ENCODE data around the gene IL19.

The IL19 gene

DNA sequence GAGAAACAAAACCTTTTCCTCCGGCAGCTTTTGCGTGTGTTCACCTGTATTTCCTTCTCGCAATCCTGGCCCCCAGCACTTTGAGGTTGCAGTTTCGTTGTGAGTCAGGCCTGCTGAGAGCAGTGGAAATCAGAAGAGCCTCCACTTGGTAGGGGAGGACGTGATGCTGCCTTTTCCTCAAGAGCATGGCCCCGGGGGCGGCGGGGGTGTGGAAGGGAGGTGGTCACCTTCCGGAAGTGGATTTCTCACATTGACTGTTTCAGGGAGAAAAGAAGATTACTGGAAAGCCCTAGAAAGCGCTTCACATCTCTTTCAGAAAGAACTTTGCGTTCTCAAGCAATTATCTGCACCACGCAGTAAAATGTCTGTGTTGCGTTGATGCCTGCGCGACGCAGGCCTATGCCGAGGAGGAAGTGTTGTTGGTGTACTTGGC is 13.9 kb downstream of the IL19 start:
- H3K27ac ChIP-seq (replicated peaks) = no peak overlapping the region
- DNase-seq (ENCODE audit: low read depth in 1 of 2, low spot score in 1 of 2) = no peak
- TF ChIP-seq SPI1 (IDR thresholded peaks at IDR 0.05; ENCODE audit: borderline replicate concordance, low read depth) (no peak), CTCF (IDR thresholded peaks at IDR 0.05; ENCODE audit: insufficient read depth, low read length) (no peak)
- H3K27me3 ChIP-seq (ENCODE audit: insufficient read depth, poor library complexity, severe bottlenecking) = no peaks in the 10 kb centered on the region
- no peak overlapping the region for H3K4me3 ChIP-seq (replicated peaks; ENCODE audit: insufficient read depth, low read length)

DNA sequence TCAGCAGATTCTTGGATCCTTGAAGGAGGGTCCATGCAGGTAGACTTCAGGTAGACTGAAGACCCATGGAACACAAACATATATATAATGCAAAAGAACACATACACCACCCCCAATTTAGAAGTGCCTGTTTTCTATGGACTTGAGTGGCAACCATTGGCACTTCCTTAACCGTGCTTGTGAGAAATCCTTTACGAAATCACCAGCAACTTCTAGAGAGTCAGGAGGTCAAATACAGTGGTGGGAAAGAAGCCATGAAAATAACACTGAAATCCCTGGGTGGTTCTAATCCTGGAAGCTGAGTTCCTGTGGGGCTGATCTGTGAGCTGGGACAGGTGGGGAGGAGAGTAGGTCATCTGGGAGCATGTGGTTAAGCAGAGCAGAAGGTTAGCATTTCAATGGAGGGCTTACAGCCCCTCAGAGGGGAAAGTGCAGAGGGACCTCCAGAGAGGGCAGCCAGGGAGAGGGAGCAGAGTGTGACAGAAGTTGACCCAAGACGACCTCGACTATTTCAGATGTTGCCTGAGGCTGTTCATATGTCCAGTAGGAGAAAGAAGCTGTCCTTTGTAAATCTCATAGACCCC is 14.7 kb downstream of the IL19 start:
- DNase-seq (ENCODE audit: low read depth in 1 of 2, low spot score in 1 of 2) = peak in 1 of 2 experiments; percentile 29
- no peak overlapping the region for H3K4me3 ChIP-seq (replicated peaks; ENCODE audit: insufficient read depth, low read length)
- TF ChIP-seq POLR2AphosphoS5 (IDR thresholded peaks at IDR 0.05; ENCODE audit: low read depth) (no peak), SPI1 (IDR thresholded peaks at IDR 0.05; ENCODE audit: borderline replicate concordance, low read depth) (peak; percentile 52; the same call in 1 of the 2 replicates)
- no peaks in the 10 kb centered on the region for H3K27me3 ChIP-seq (ENCODE audit: insufficient read depth, poor library complexity, severe bottlenecking)
- 0 out of 2 replicates have a peak overlapping the region, but pooled peaks have one; percentile 9 for H3K27ac ChIP-seq (replicated peaks)

DNA sequence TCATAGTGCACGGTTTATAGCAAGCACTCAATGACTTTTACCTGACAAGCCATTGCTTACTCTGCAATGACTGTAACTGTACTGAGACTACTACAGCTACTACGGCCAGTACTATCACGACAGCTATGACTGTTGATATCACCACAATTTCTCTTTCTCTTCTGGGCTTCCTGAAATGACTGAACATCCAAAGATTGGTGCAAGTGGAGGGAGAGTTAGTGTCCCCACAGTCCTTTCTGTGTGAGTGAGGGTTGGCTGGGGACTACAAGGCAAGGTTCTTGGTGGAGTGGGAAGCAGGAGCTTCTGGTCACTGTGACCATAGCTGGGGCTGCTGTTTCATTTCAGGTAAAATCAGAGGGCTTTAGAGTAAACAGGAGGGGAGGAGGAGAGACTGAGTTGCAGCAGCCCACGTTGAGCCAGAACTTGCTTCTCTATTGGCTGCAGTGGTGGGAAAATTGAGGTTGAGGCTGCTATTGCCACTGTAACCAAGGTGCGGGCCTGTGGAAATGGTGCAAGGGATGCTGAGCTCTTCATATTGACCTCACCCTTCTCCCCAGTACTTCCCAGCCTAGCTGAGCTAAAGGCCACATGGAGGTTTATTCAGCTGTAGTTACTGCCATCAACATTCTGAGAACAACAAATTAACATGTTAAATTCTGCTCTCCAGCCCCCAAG is 15.8 kb downstream of the IL19 start:
- Histone ChIP-seq H3K4me3 (replicated peaks; ENCODE audit: insufficient read depth, low read length) (no peak overlapping the region), H3K27ac (replicated peaks) (no peak overlapping the region), H3K27me3 (ENCODE audit: insufficient read depth, poor library complexity, severe bottlenecking) (no peaks in the 10 kb centered on the region)
- DNase-seq (ENCODE audit: low read depth in 1 of 2, low spot score in 1 of 2) = no peak
- no peak for TF ChIP-seq SPI1 (IDR thresholded peaks at IDR 0.05; ENCODE audit: borderline replicate concordance, low read depth)
- TF ChIP-seq CTCF (IDR thresholded peaks at IDR 0.05; ENCODE audit: insufficient read depth, low read length) = no peak
- no peak for TF ChIP-seq GABPA (IDR thresholded peaks at IDR 0.05; ENCODE audit: low read depth)
- TF ChIP-seq REST (IDR thresholded peaks at IDR 0.05; ENCODE audit: insufficient replicate concordance, low read depth) = no peak
- no peak for TF ChIP-seq POLR2AphosphoS5 (IDR thresholded peaks at IDR 0.05; ENCODE audit: low read depth)

DNA sequence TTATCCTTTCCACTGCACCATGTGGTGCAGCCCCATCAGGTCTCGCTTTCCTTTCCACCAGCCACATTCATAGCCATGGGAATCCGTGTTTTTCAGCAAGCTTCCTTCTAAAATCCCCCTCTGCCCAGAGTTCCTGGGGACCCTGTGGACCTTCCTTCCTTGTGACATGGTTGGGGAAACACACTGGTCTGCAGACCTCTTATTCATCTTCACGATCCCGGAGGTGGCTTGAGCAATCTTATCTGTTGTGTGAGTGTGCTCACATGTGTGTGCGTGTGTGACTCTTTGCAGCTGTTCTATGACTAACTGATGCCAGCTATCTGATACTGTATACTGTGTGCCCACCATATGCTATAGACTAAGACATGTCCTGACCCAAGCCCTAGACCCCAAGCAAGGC is 17.3 kb downstream of the IL19 start:
- Histone ChIP-seq H3K4me3 (replicated peaks; ENCODE audit: insufficient read depth, low read length) (no peak overlapping the region), H3K27me3 (ENCODE audit: insufficient read depth, poor library complexity, severe bottlenecking) (no peaks in the 10 kb centered on the region), H3K27ac (replicated peaks) (no peak overlapping the region)
- no peak for TF ChIP-seq SPI1 (IDR thresholded peaks at IDR 0.05; ENCODE audit: borderline replicate concordance, low read depth)
- TF ChIP-seq GABPA (IDR thresholded peaks at IDR 0.05; ENCODE audit: low read depth) = no peak
- no peak for TF ChIP-seq POLR2AphosphoS5 (IDR thresholded peaks at IDR 0.05; ENCODE audit: low read depth)
- TF ChIP-seq CTCF (IDR thresholded peaks at IDR 0.05; ENCODE audit: insufficient read depth, low read length) = no peak
- no peak for TF ChIP-seq REST (IDR thresholded peaks at IDR 0.05; ENCODE audit: insufficient replicate concordance, low read depth)
- DNase-seq (ENCODE audit: low read depth in 1 of 2, low spot score in 1 of 2) = no peak
